ENCODE measurements around the gene PCBP4.

The PCBP4 gene

DNA sequence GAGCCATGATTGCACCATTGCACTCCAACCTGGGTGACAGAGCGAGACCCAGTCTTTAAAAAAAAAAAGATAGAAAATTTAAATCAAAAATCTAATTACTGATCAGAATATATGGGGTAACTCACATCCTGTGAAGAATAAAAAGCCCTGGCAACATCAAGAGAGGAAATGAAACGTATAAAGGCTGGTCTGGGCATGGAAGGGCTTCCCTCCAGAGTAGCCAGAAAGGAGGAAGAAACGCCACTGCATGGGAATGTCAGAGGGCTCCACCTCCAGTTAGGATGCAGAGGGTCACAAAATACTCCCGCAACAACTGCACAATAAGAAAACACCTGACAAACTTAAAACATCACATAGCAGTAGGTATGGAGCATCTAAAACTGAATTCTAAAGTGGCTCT lies 59.2 kb downstream of the PCBP4 start:
- no peak for DNase-seq (ENCODE audit: low read depth in 2 of 2)
